OCI-LY7 (cell line): Measurements from ENCODE around the gene CCNK. TPM values are rescaled to one million over a fixed set of nuclear protein-coding genes. Genes with fewer than 3 reads are reported as not detected.

Experiments
- BruUV-seq: library from RNA; stranded (reverse); fragments of 400-500 nt; replicated peaks from 2 replicates; lab custom pipeline; 2021; lab: Mats Ljungman, UMichigan
- CTCF ChIA-PET: fragments of 300-600 bp; sonication (Branson Sonifier 250); formaldehyde crosslinking; loops from one replicate; lab custom pipeline; 2022; ENCODE audit warnings: antibody characterized with exemption; ENCODE audit not compliant: unreplicated experiment; lab: Charles Lee
- POLR2A ChIA-PET: fragments of 300-600 bp; sonication (Branson Sonifier 250); formaldehyde crosslinking; loops from one replicate; lab custom pipeline; 2022; ENCODE audit warnings: antibody characterized with exemption; lab: Charles Lee
- DNase-seq: peaks from one replicate; pipeline ENCODE4 v3.0.0-alpha.2; 2015; ENCODE audit warnings: low spot score
- H2AFZ ChIP-seq: fragments of 200-600 bp; sonication (generic), shearing (Covaris generic); 2 replicates; pipeline ENCODE4 v1.6.1; 2014; ENCODE audit warnings: mild to moderate bottlenecking, antibody characterized with exemption, low read length, moderate library complexity
- H3K27ac ChIP-seq: fragments of 200-600 bp; sonication (generic); 2 replicates; pipeline ENCODE4 v1.5.1; 2014; ENCODE audit warnings: mixed run types, low read depth, mild to moderate bottlenecking, moderate library complexity, low read length, inconsistent platforms; ENCODE audit not compliant: poor library complexity, severe bottlenecking
- H3K36me3 ChIP-seq: fragments of 200-600 bp; sonication (generic); 2 replicates; pipeline ENCODE4 v1.6.1; 2014; ENCODE audit warnings: mild to moderate bottlenecking, antibody characterized with exemption, low read length, moderate library complexity, mixed read lengths; ENCODE audit not compliant: insufficient read depth
- H3K4me1 ChIP-seq: fragments of 200-600 bp; sonication (generic); 2 replicates; pipeline ENCODE4 v1.5.1; 2014; ENCODE audit warnings: mild to moderate bottlenecking, low read length; ENCODE audit not compliant: insufficient read depth, poor library complexity, severe bottlenecking
- H3K4me2 ChIP-seq: fragments of 200-600 bp; sonication (generic); 2 replicates; pipeline ENCODE4 v1.6.1; 2014; ENCODE audit warnings: mild to moderate bottlenecking, low read length
- H3K4me3 ChIP-seq: fragments of 200-600 bp; sonication (generic); 2 replicates; pipeline ENCODE4 v1.5.1; 2014; ENCODE audit warnings: mild to moderate bottlenecking, low read depth, low read length; ENCODE audit not compliant: poor library complexity, severe bottlenecking
- H3K79me2 ChIP-seq: fragments of 200-600 bp; sonication (generic); 2 replicates; pipeline ENCODE4 v1.6.1; 2016; ENCODE audit warnings: low read depth, mild to moderate bottlenecking, low read length, moderate library complexity, mixed read lengths; ENCODE audit not compliant: insufficient read depth
- H3K9me2 ChIP-seq: fragments of 200-600 bp; sonication (generic); 2 replicates; pipeline ENCODE4 v1.6.1; 2016; ENCODE audit warnings: mild to moderate bottlenecking, low read length, mixed read lengths; ENCODE audit not compliant: insufficient read depth
- H3K9me3 ChIP-seq: fragments of 200-600 bp; sonication (generic); 2 replicates; pipeline ENCODE4 v1.6.1; 2014; ENCODE audit warnings: mild to moderate bottlenecking, mixed run types, low read length, mixed read lengths
- H4K20me1 ChIP-seq: fragments of 200-600 bp; sonication (generic); 2 replicates; pipeline ENCODE4 v1.6.1; 2014; ENCODE audit warnings: mild to moderate bottlenecking, antibody characterized with exemption, low read length, moderate library complexity, mixed read lengths; ENCODE audit not compliant: insufficient read depth
- EZH2phosphoT487 ChIP-seq: fragments of 200-600 bp; sonication (generic); IDR thresholded peaks from 2 replicates; pipeline ENCODE4 v1.6.1; 2018; ENCODE audit warnings: low read depth, borderline replicate concordance, mild to moderate bottlenecking, mixed run types, antibody characterized with exemption, low read length, moderate library complexity, mixed read lengths
- intact Hi-C: fragments of 100-400 bp; cut with micrococcal nuclease; formaldehyde crosslinking; loops from one replicate; pipeline ENCODE4 v1.10.0; 2022; ENCODE audit not compliant: unreplicated experiment
- total RNA-seq, 2 experiments: library from RNA; depleted of rRNA in 1 of 2; stranded (reverse); fragments of >200 nt in 1 of 2; shearing (Covaris generic) in 1 of 2; gene quantifications; 2 replicates each; pipeline ENCODE4 v1.2.3, GENCODE V29; 2014 to 2022
- TF ChIP-seq, protein P1 (sequence below): fragments of 200-600 bp; sonication (generic); conservative IDR thresholded peaks from 2 replicates; pipeline ENCODE4 v1.5.1; 2014; ENCODE audit warnings: mild to moderate bottlenecking, antibody characterized with exemption, low read length, moderate library complexity, mixed read lengths

CCNK gene
- total RNA-seq, 2 experiments from 2014 or later = 25.1 to 69.0 TPM

DNA sequence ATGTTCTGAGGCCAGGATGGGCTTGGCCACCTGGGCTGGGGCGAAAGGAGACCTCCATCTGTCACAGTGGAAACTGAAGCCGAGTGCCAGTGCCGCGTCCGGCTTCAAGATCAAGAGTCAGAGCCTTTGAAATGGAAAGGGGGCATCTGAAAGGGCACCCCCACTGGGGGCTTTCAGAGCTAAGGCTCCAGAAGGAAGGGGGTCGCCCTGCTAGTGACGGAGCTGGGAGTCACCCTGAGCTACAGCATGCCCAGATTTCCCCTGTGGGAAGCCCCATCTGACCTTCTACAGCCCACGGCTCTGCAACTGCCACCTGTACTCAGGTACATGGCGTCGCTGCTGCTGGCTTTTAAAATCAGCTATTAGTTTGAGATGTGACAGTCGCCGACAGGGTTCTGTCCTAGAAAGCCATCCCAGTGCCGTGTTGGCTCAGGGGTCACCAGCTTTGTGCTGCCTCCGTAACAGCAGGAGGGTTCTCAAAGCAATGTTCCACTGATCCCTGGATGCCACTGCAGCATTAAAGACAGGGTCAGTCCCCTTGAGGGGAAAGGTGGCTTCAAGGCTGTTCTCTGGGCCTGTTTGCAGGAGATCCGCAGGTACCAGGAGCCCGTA lies 31.5 kb downstream of the CCNK start:
- intact Hi-C loops = no loop called here
- H3K36me3 ChIP-seq = peaks cover 34% of the 10 kb centered on the region

GRCh38 chr14:99513183-99513694 lies 32.0 kb downstream of the CCNK start:
- Histone ChIP-seq H3K9me2 (no peaks in the 10 kb centered on the region), H3K4me3 (no peak overlapping the region), H3K27ac (no peak overlapping the region), H3K4me2 (no peak overlapping the region), H3K4me1 (no peaks in the 10 kb centered on the region), H4K20me1 (no peaks in the 10 kb centered on the region), H3K36me3 (peaks cover 29% of the 10 kb centered on the region), H3K9me3 (no peaks in the 10 kb centered on the region), H2AFZ (no peak overlapping the region), H3K79me2 (no peaks in the 10 kb centered on the region)
- DNase-seq = no peak
- BruUV-seq = no TSS peak
- intact Hi-C loops = no loop called here
- ChIA-PET POLR2A (no interaction called here), CTCF (no interaction called here)
- no peak for TF ChIP-seq EZH2phosphoT487
- TF ChIP-seq, protein P1, sequence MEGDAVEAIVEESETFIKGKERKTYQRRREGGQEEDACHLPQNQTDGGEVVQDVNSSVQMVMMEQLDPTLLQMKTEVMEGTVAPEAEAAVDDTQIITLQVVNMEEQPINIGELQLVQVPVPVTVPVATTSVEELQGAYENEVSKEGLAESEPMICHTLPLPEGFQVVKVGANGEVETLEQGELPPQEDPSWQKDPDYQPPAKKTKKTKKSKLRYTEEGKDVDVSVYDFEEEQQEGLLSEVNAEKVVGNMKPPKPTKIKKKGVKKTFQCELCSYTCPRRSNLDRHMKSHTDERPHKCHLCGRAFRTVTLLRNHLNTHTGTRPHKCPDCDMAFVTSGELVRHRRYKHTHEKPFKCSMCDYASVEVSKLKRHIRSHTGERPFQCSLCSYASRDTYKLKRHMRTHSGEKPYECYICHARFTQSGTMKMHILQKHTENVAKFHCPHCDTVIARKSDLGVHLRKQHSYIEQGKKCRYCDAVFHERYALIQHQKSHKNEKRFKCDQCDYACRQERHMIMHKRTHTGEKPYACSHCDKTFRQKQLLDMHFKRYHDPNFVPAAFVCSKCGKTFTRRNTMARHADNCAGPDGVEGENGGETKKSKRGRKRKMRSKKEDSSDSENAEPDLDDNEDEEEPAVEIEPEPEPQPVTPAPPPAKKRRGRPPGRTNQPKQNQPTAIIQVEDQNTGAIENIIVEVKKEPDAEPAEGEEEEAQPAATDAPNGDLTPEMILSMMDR = no peak

More for the DNA sequence above, 31.5 kb downstream of the CCNK start:
- H3K27ac ChIP-seq = no peak overlapping the region
- DNase-seq = no peak
- POLR2A ChIA-PET = no interaction called here
- no peaks in the 10 kb centered on the region for H3K79me2 ChIP-seq
- no TSS peak for BruUV-seq
- no peak overlapping the region for H3K4me3 ChIP-seq
- H3K9me2 ChIP-seq = no peaks in the 10 kb centered on the region
- TF ChIP-seq, protein P1 = no peak
- TF ChIP-seq EZH2phosphoT487 = no peak
- no peaks in the 10 kb centered on the region for H4K20me1 ChIP-seq
- H2AFZ ChIP-seq = no peak overlapping the region
- no peaks in the 10 kb centered on the region for H3K4me1 ChIP-seq
- H3K4me2 ChIP-seq = no peak overlapping the region
- H3K9me3 ChIP-seq = no peaks in the 10 kb centered on the region
- CTCF ChIA-PET = no interaction called here

DNA sequence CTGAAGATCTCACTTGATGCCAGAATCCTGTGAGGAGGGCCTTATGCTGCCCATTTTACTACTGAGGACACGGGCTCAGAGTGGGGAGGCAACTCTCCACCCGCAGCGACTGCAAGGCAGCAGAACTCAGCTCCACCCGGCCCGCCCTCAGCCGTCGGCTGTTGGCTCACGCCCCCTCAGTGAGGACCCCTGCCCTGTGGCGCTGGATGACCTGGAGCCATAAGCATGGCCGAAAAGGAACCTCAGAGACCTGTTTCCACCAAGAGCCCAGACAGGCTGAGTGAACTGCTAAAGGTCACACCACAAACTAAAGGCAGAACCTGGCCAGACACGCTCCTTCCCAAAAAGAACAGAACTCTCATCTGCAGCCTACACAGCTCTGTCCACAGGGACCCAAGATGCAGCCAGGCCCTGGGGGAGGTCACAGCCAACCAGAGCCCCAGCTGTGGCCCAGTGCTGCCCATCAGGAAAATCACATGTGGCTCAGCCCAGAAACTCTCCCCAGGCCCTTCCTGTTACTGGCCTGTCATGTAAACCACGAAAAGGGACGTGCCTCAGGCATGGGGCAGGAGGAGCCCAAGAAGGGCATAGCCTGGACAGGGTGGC lies 32.8 kb downstream of the CCNK start:
- Histone ChIP-seq H2AFZ (no peak overlapping the region), H3K4me2 (no peak overlapping the region), H3K9me3 (no peaks in the 10 kb centered on the region), H3K36me3 (peaks cover 21% of the 10 kb centered on the region), H3K79me2 (no peaks in the 10 kb centered on the region), H3K4me3 (no peak overlapping the region), H3K9me2 (no peaks in the 10 kb centered on the region), H3K4me1 (no peaks in the 10 kb centered on the region), H3K27ac (no peak overlapping the region), H4K20me1 (no peaks in the 10 kb centered on the region)
- TF ChIP-seq, protein P1 = no peak
- POLR2A ChIA-PET = no interaction called here
- CTCF ChIA-PET = no interaction called here
- DNase-seq = no peak
- intact Hi-C loops = no loop called here
- BruUV-seq = no TSS peak
